ENCODE data around the gene CEP350. TPM values are rescaled to one million over a fixed set of nuclear protein-coding genes. Genes with fewer than 3 reads are reported as not detected.

Gene CEP350
- polyA plus RNA-seq, 1 of the 3 experiments (the other 2 are of a cell fraction), result 2.9 TPM

DNA sequence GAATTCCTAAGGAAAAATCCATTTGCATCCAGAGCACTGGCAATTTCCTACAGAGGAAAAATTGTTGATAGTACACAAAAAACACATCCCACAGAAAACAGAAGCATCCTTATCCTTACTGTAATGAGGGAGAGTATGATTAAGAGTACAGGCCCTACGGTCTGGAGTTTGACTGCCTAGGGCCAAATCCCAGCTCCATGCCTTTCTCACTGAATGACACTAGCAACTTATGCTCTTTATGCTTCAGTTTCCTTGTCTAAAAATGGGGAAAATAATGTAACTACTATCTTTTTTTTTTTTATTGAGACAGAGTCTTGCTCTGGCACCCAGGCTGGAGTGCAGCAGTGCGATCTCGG is 27.8 kb upstream of the CEP350 start:
- Histone ChIP-seq H2AFZ (ENCODE audit: low read depth) (no peak overlapping the region), H3K4me2 (no peak overlapping the region)
- WGBS (ENCODE audit: low lambda C conversion rate), result 100% methylated on average over 3 of the region's 3 CpGs

More for the DNA sequence above, 27.8 kb upstream of the CEP350 start:
- Histone ChIP-seq H3K36me3 (replicated peaks in 1 of 2; ENCODE audit: control insufficient read depth in 1 of 2, insufficient read depth in 2 of 2, low read length in 1 of 2) (peaks cover 0 to 3% of the 10 kb centered on the region in 2 experiments), H3F3A (replicated peaks; ENCODE audit: insufficient read depth) (peaks cover 11% of the 10 kb centered on the region), H3K4me3 (ENCODE audit: low read depth in 2 of 2, low read length in 1 of 2) (no peak overlapping the region), H3K9me3 (no peaks in the 10 kb centered on the region), H3K79me2 (ENCODE audit: insufficient read depth) (no peaks in the 10 kb centered on the region), H3K9ac (no peak overlapping the region), H4K20me1 (ENCODE audit: insufficient read depth) (no peaks in the 10 kb centered on the region), H3K27me3 (ENCODE audit: insufficient read depth) (no peaks in the 10 kb centered on the region), H3K9me2 (no peaks in the 10 kb centered on the region), H3K27ac (ENCODE audit: low read depth in 2 of 2, low read length in 1 of 2) (no peak overlapping the region), H3K4me1 (ENCODE audit: control insufficient read depth in 1 of 2, insufficient read depth in 2 of 2, low read depth in 1 of 2, low read length in 1 of 2) (no peaks in the 10 kb centered on the region; a peak in 2 of 4 replicates)
- DNase-seq, result no peak
- ChIA-PET POLR2A (interaction anchor here (1.1 kb wide), 1 partner anchor 27 kb away, joined by 4 read pairs; the partner anchor contains the start of gene CEP350), CTCF (interaction anchor here (0.8 to 1.6 kb wide), 2 partner anchors 19 to 261 kb away, joined by 3 read pairs; no protein-coding TSS in a partner anchor)
- TF ChIP-seq RCOR1 (IDR thresholded peaks at IDR 0.05; ENCODE audit: low read length), result no peak
- TF ChIP-seq, protein P1, sequence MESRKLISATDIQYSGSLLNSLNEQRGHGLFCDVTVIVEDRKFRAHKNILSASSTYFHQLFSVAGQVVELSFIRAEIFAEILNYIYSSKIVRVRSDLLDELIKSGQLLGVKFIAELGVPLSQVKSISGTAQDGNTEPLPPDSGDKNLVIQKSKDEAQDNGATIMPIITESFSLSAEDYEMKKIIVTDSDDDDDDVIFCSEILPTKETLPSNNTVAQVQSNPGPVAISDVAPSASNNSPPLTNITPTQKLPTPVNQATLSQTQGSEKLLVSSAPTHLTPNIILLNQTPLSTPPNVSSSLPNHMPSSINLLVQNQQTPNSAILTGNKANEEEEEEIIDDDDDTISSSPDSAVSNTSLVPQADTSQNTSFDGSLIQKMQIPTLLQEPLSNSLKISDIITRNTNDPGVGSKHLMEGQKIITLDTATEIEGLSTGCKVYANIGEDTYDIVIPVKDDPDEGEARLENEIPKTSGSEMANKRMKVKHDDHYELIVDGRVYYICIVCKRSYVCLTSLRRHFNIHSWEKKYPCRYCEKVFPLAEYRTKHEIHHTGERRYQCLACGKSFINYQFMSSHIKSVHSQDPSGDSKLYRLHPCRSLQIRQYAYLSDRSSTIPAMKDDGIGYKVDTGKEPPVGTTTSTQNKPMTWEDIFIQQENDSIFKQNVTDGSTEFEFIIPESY (IDR thresholded peaks at IDR 0.05; ENCODE audit: borderline replicate concordance, low read depth), result no peak
- TF ChIP-seq MXI1 (IDR thresholded peaks at IDR 0.05; ENCODE audit: low read depth, low read length), result no peak
- no peak for TF ChIP-seq TAF1 (IDR thresholded peaks at IDR 0.05; ENCODE audit: borderline replicate concordance, low read depth, low read length)
- TF ChIP-seq EZH2phosphoT487 (IDR thresholded peaks at IDR 0.05; ENCODE audit: borderline replicate concordance, low read depth), result no peak
- TF ChIP-seq, protein P2, sequence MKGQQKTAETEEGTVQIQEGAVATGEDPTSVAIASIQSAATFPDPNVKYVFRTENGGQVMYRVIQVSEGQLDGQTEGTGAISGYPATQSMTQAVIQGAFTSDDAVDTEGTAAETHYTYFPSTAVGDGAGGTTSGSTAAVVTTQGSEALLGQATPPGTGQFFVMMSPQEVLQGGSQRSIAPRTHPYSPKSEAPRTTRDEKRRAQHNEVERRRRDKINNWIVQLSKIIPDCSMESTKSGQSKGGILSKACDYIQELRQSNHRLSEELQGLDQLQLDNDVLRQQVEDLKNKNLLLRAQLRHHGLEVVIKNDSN (IDR thresholded peaks at IDR 0.05; ENCODE audit: borderline replicate concordance, low read depth), result no peak
- TF ChIP-seq GABPA (IDR thresholded peaks at IDR 0.05; ENCODE audit: low read depth), result no peak
- TF ChIP-seq, protein P3, sequence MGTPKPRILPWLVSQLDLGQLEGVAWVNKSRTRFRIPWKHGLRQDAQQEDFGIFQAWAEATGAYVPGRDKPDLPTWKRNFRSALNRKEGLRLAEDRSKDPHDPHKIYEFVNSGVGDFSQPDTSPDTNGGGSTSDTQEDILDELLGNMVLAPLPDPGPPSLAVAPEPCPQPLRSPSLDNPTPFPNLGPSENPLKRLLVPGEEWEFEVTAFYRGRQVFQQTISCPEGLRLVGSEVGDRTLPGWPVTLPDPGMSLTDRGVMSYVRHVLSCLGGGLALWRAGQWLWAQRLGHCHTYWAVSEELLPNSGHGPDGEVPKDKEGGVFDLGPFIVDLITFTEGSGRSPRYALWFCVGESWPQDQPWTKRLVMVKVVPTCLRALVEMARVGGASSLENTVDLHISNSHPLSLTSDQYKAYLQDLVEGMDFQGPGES (IDR thresholded peaks at IDR 0.05; ENCODE audit: low read depth, low read length), result no peak
- TF ChIP-seq, protein P4, sequence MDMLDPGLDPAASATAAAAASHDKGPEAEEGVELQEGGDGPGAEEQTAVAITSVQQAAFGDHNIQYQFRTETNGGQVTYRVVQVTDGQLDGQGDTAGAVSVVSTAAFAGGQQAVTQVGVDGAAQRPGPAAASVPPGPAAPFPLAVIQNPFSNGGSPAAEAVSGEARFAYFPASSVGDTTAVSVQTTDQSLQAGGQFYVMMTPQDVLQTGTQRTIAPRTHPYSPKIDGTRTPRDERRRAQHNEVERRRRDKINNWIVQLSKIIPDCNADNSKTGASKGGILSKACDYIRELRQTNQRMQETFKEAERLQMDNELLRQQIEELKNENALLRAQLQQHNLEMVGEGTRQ (IDR thresholded peaks at IDR 0.05; ENCODE audit: borderline replicate concordance, low read depth, low read length), result no peak
- no peak for TF ChIP-seq RAD21 (IDR thresholded peaks at IDR 0.05; ENCODE audit: low read length)
- no peak for TF ChIP-seq TEAD4 (IDR thresholded peaks at IDR 0.05; ENCODE audit: borderline replicate concordance, insufficient read depth)

All from SK-N-SH (cell line).